Stimulated activated CD4-positive, alpha-beta T cell treated with anti-CD3 and anti-CD28 coated beads, Interleukin-4, amount 100 ng/mL, for 48 hours (primary cell): ENCODE measurements around the gene PGBD5.

Experiments
- DNase-seq, 2 donors: peaks; one replicate each; pipeline ENCODE4 v3.0.0-alpha.2; 2020; ENCODE audit warnings: low read depth in 2 of 2

Gene PGBD5

GRCh38 chr1:230350208-230350921 lies 75.8 kb downstream of the PGBD5 start:
- DNase-seq, result no peak

GRCh38 chr1:230349020-230349393 lies 77.1 kb downstream of the PGBD5 start:
- DNase-seq, result no peak

GRCh38 chr1:230348386-230349019 lies 77.6 kb downstream of the PGBD5 start:
- no peak for DNase-seq

GRCh38 chr1:230347896-230348295 lies 78.2 kb downstream of the PGBD5 start:
- DNase-seq, result no peak

GRCh38 chr1:230345139-230345885 lies 80.8 kb downstream of the PGBD5 start:
- no peak for DNase-seq

GRCh38 chr1:230342699-230343098 lies 83.4 kb downstream of the PGBD5 start:
- DNase-seq, result no peak

- no peak for DNase-seq
These were observed 84.1 kb downstream of the PGBD5 start for GRCh38 chr1:230342019-230342418.

- DNase-seq, result no peak
These were observed 85.0 kb downstream of the PGBD5 start for GRCh38 chr1:230341162-230341546.

- DNase-seq, result no peak
These were observed 85.5 kb downstream of the PGBD5 start for GRCh38 chr1:230340526-230341161.

GRCh38 chr1:230339033-230339432 lies 87.1 kb downstream of the PGBD5 start:
- DNase-seq, result no peak

GRCh38 chr1:230337266-230337665 lies 88.9 kb downstream of the PGBD5 start:
- no peak for DNase-seq

- no peak for DNase-seq
These were observed 90.1 kb downstream of the PGBD5 start for GRCh38 chr1:230335861-230336522.

GRCh38 chr1:230334447-230334837 lies 91.7 kb downstream of the PGBD5 start:
- no peak for DNase-seq

- DNase-seq, result no peak
These were observed 92.3 kb downstream of the PGBD5 start for GRCh38 chr1:230333590-230334446.

- no peak for DNase-seq
These were observed 93.5 kb downstream of the PGBD5 start for GRCh38 chr1:230332575-230333066.

- no peak for DNase-seq
These were observed 94.1 kb downstream of the PGBD5 start for GRCh38 chr1:230332061-230332460.

- DNase-seq, result no peak
These were observed 96.0 kb downstream of the PGBD5 start for GRCh38 chr1:230330157-230330556.

- no peak for DNase-seq
These were observed 97.7 kb downstream of the PGBD5 start for GRCh38 chr1:230328342-230329015.

- DNase-seq, result peak in 1 of 2 donors; percentile 32
These were observed 98.2 kb downstream of the PGBD5 start for GRCh38 chr1:230327892-230328284.
